ENCODE measurements around the gene MMP15.

MMP15 gene

DNA sequence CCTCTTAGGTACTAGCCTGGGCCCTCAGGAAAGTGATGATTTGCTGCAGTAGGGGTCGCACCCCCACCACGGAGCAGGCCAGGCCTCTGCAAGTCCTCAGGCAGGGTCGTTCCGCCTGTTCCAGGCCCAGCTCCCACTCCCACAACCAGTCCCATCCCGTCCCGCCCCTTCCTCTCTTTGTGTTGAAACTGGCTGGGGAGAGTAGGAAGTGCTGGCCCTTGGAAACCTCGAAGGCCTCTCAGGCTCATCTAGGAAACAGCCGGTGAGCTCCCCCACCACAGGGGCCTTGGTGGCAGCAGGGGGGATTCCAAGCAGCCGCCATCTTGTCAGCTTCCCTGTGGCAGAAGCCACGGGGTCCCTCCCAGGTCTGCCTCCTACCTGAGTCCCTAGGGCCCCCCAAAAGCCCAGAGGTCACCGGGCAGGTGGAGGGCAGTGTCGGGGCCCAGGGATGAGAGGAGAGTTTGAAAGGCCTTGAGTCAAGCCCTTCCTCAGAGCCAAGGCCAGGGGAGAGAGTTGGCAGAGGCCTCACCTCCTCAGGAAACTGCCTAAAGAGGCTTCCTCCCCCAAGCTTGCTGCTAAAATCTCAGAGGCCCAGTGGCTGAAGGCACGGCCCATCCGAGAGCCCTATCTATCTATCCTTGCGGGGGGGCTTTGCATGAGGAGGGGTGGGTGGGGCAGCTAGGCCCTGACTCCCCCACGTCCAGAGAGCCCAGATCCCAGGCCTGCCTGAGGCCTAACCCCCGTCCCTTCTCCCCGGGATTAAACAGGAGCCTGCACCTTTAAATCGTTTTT lies 22.2 kb downstream of the MMP15 start:
- Histone ChIP-seq H4K20me1 (ENCODE audit: insufficient read depth, low read length) (no peaks in the 10 kb centered on the region), H3K27me3 (ENCODE audit: insufficient read depth, low read length, poor library complexity) (no peaks in the 10 kb centered on the region), H2AFZ (ENCODE audit: low read depth, low read length) (no peak overlapping the region), H3K9ac (ENCODE audit: low read depth, low read length) (no peak overlapping the region), H3K4me3 (ENCODE audit: low read depth in 1 of 2, low read length in 2 of 2) (no peak overlapping the region), H3K79me2 (ENCODE audit: insufficient read depth, low read length) (no peaks in the 10 kb centered on the region), H3K4me2 (ENCODE audit: insufficient read depth, low read length) (no peak overlapping the region), H3K27ac (ENCODE audit: low read length) (no peak overlapping the region), H3K36me3 (ENCODE audit: insufficient read depth, low read length) (no peaks in the 10 kb centered on the region), H3K4me1 (ENCODE audit: insufficient read depth, low read length) (no peaks in the 10 kb centered on the region), H3K9me3 (ENCODE audit: insufficient read depth, low read length, severe bottlenecking) (no peaks in the 10 kb centered on the region)
- ATAC-seq (ENCODE audit: insufficient read depth, low read depth) (no peak), DNase-seq (no peak)
- TF ChIP-seq, protein P1, sequence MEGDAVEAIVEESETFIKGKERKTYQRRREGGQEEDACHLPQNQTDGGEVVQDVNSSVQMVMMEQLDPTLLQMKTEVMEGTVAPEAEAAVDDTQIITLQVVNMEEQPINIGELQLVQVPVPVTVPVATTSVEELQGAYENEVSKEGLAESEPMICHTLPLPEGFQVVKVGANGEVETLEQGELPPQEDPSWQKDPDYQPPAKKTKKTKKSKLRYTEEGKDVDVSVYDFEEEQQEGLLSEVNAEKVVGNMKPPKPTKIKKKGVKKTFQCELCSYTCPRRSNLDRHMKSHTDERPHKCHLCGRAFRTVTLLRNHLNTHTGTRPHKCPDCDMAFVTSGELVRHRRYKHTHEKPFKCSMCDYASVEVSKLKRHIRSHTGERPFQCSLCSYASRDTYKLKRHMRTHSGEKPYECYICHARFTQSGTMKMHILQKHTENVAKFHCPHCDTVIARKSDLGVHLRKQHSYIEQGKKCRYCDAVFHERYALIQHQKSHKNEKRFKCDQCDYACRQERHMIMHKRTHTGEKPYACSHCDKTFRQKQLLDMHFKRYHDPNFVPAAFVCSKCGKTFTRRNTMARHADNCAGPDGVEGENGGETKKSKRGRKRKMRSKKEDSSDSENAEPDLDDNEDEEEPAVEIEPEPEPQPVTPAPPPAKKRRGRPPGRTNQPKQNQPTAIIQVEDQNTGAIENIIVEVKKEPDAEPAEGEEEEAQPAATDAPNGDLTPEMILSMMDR (IDR thresholded peaks at IDR 0.05; ENCODE audit: borderline replicate concordance, extremely low read depth, low read length, poor library complexity, severe bottlenecking), result no peak
- TF ChIP-seq EZH2 (IDR thresholded peaks at IDR 0.05; ENCODE audit: borderline replicate concordance, low read depth, low read length, severe bottlenecking), result no peak

DNA sequence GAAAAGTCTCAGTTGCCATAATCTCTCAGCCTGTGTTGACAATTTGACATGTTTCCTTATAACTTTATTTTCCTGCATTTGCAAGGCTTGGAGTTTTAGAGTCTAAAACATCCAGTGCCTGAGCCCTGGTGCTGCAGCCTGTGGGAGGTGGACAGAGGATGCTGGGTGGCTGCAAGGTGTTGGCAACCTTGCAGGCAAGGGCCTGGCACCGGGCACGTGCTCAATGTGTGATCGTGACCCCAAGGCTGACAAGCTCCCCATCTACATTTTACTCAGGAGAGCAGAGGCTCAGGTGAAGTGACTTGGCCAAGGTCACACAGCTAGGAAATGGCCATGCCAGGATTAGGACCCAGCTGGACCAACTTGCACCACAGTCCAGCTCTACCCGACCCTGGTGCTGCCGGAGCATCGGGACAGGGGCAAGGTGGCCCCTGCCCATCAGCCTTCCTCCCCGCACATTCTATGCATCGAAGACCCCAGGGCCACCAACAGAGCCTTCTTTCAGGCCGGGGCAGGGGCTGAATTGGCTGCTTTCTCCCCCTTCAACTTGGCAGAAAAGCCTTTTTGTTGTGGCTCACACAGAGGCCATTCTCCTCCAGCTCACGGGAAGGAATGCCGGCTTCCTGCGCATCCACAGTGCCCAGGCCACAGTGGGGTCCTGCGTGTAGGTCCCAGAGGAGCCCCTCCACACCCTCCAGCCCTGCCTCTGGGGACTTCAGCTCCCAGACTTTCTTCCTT lies 23.1 kb downstream of the MMP15 start:
- Histone ChIP-seq H2AFZ (ENCODE audit: low read depth, low read length) (no peak overlapping the region), H3K79me2 (ENCODE audit: insufficient read depth, low read length) (no peaks in the 10 kb centered on the region), H3K36me3 (ENCODE audit: insufficient read depth, low read length) (no peaks in the 10 kb centered on the region), H3K27ac (ENCODE audit: low read length) (no peak overlapping the region), H3K9me3 (ENCODE audit: insufficient read depth, low read length, severe bottlenecking) (no peaks in the 10 kb centered on the region), H3K4me1 (ENCODE audit: insufficient read depth, low read length) (no peaks in the 10 kb centered on the region), H3K4me2 (ENCODE audit: insufficient read depth, low read length) (no peak overlapping the region), H3K4me3 (ENCODE audit: low read depth in 1 of 2, low read length in 2 of 2) (no peak overlapping the region), H3K9ac (ENCODE audit: low read depth, low read length) (no peak overlapping the region), H4K20me1 (ENCODE audit: insufficient read depth, low read length) (no peaks in the 10 kb centered on the region), H3K27me3 (ENCODE audit: insufficient read depth, low read length, poor library complexity) (no peaks in the 10 kb centered on the region)
- no peak for DNase-seq
- ATAC-seq (ENCODE audit: insufficient read depth, low read depth), result no peak
- TF ChIP-seq EZH2 (IDR thresholded peaks at IDR 0.05; ENCODE audit: borderline replicate concordance, low read depth, low read length, severe bottlenecking), result no peak
- TF ChIP-seq, protein P1 (IDR thresholded peaks at IDR 0.05; ENCODE audit: borderline replicate concordance, extremely low read depth, low read length, poor library complexity, severe bottlenecking), result no peak

DNA sequence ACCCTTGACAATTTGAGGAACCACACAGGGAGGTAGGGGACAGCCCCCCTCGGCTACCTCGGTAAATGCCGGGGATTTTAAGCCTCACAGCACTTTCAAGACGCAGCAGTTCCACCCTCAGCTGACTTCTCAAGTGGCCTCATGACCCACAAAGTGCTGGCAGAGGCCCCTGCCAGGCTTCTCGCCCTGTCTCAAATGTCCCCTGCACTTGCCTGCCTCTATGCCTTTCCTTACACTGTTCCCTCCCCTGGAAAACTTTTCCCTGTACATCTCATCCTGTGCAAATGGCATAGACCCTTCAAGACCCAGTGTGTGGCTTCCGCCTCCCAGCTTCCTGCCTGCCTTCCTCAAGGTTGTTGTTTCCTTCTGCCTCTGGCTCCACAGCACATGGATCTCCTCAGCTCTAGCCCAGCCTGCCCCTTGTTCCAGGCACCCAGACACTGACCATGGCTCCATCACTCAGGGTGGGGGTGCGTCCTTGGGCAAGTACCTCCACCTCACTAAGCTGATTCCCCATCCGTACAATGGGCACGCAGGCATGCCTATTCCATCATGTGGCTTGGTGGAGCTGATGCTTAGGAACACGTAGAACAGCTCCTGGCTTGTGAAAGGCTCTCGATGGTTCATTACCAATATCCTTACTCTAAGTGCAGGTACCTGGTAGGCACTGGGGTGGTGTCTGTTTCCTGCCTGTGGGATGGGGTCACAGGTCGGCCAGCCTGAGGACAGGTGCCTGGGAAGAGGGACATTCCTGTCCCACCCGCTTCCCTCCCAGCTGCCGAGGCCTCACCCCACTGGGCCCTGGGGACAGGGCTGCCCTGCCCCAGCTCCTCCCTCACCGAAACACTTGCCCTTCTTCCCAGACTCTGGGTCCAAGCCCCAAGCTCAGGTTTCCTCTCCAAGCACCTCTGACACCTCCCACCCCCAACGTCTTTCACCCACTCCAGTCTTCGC lies 24.0 kb downstream of the MMP15 start:
- H3K9me3 ChIP-seq (ENCODE audit: insufficient read depth, low read length, severe bottlenecking), result no peaks in the 10 kb centered on the region
- H4K20me1 ChIP-seq (ENCODE audit: insufficient read depth, low read length), result no peaks in the 10 kb centered on the region
- H3K9ac ChIP-seq (ENCODE audit: low read depth, low read length), result no peak overlapping the region
- no peaks in the 10 kb centered on the region for H3K27me3 ChIP-seq (ENCODE audit: insufficient read depth, low read length, poor library complexity)
- no peaks in the 10 kb centered on the region for H3K4me1 ChIP-seq (ENCODE audit: insufficient read depth, low read length)
- ATAC-seq (ENCODE audit: insufficient read depth, low read depth) (no peak), DNase-seq (no peak)
- no peak overlapping the region for H3K4me3 ChIP-seq (ENCODE audit: low read depth in 1 of 2, low read length in 2 of 2)
- H3K79me2 ChIP-seq (ENCODE audit: insufficient read depth, low read length), result no peaks in the 10 kb centered on the region
- no peaks in the 10 kb centered on the region for H3K36me3 ChIP-seq (ENCODE audit: insufficient read depth, low read length)
- H2AFZ ChIP-seq (ENCODE audit: low read depth, low read length), result no peak overlapping the region
- TF ChIP-seq, protein P1 (IDR thresholded peaks at IDR 0.05; ENCODE audit: borderline replicate concordance, extremely low read depth, low read length, poor library complexity, severe bottlenecking), result no peak
- TF ChIP-seq EZH2 (IDR thresholded peaks at IDR 0.05; ENCODE audit: borderline replicate concordance, low read depth, low read length, severe bottlenecking), result no peak
- no peak overlapping the region for H3K27ac ChIP-seq (ENCODE audit: low read length)
- H3K4me2 ChIP-seq (ENCODE audit: insufficient read depth, low read length), result no peak overlapping the region

All from DND-41 (cell line).